Measurements from ENCODE around the gene ERV3-1. TPM values are rescaled to one million over a fixed set of nuclear protein-coding genes. Genes with fewer than 3 reads are reported as not detected.

ERV3-1 gene
- total and polyA plus RNA-seq, 4 donors, result 6.0 to 168 (median 15.1) TPM

GRCh38 chr7:64996305-64996704, 10.2 kb downstream of the ERV3-1 start:
- H3K4me3 ChIP-seq, result no peak overlapping the region
- DNase-seq (no peak), ATAC-seq (ENCODE audit: insufficient read depth, low FRiP score) (no peak)
- H3K27me3 ChIP-seq (ENCODE audit: control insufficient read depth in 3 of 3, insufficient read depth in 3 of 3, low read length in 2 of 3), result no peaks in the 10 kb centered on the region
- no peak for TF ChIP-seq CTCF (IDR thresholded peaks at IDR 0.05; ENCODE audit: control extremely low read depth, extremely low read depth)
- WGBS, 2 donors, result 96 to 97% methylated on average over 2 of the region's 2 CpGs
- H3K36me3 ChIP-seq (ENCODE audit: control insufficient read depth in 4 of 4, insufficient read depth in 4 of 4, low read length in 4 of 4), result peaks cover 4 to 41% (median 14%) of the 10 kb centered on the region in 4 donors
- H3K27ac ChIP-seq (ENCODE audit: low read depth in 1 of 2, low read length in 1 of 2), result no peak overlapping the region
- peaks cover 0 to 4% (median 0%) of the 10 kb centered on the region in 5 donors for H3K4me1 ChIP-seq (ENCODE audit: control insufficient read depth in 5 of 5, insufficient read depth in 5 of 5, low read length in 5 of 5)
- H3K9me3 ChIP-seq (ENCODE audit: control insufficient read depth in 4 of 4, insufficient read depth in 3 of 4, low read length in 3 of 4), result peaks cover 0 to 44% (median 19%) of the 10 kb centered on the region in 4 donors
- no peak overlapping the region for H3K9ac ChIP-seq (ENCODE audit: insufficient read depth in 1 of 2, low read length in 2 of 2)

- no peak overlapping the region for H3K9ac ChIP-seq (ENCODE audit: insufficient read depth in 1 of 2, low read length in 2 of 2)
- H3K4me1 ChIP-seq (ENCODE audit: control insufficient read depth in 5 of 5, insufficient read depth in 5 of 5, low read length in 5 of 5), result peaks cover 0 to under 1% (median 0%) of the 10 kb centered on the region in 5 donors
- ATAC-seq (ENCODE audit: insufficient read depth, low FRiP score) (no peak), DNase-seq (no peak)
- peaks cover 7 to 47% (median 17%) of the 10 kb centered on the region in 4 donors for H3K9me3 ChIP-seq (ENCODE audit: control insufficient read depth in 4 of 4, insufficient read depth in 3 of 4, low read length in 3 of 4)
- H3K27ac ChIP-seq (ENCODE audit: low read depth in 1 of 2, low read length in 1 of 2), result no peak overlapping the region
- WGBS, 2 donors, result 92 to 97% methylated on average over 7 of the region's 7 CpGs
- H3K4me3 ChIP-seq, result no peak overlapping the region
- H3K36me3 ChIP-seq (ENCODE audit: control insufficient read depth in 4 of 4, insufficient read depth in 4 of 4, low read length in 4 of 4), result peaks cover 4 to 33% (median 9%) of the 10 kb centered on the region in 4 donors
- no peaks in the 10 kb centered on the region for H3K27me3 ChIP-seq (ENCODE audit: control insufficient read depth in 3 of 3, insufficient read depth in 3 of 3, low read length in 2 of 3)
- no peak for TF ChIP-seq CTCF (IDR thresholded peaks at IDR 0.05; ENCODE audit: control extremely low read depth, extremely low read depth)
Measured at GRCh38 chr7:64993901-64994300, 12.6 kb downstream of the ERV3-1 start.

- Histone ChIP-seq H3K27ac (ENCODE audit: low read depth in 1 of 2, low read length in 1 of 2) (no peak overlapping the region), H3K4me3 (no peak overlapping the region), H3K9me3 (ENCODE audit: control insufficient read depth in 4 of 4, insufficient read depth in 3 of 4, low read length in 3 of 4) (peaks cover 5 to 40% (median 16%) of the 10 kb centered on the region in 4 donors), H3K4me1 (ENCODE audit: control insufficient read depth in 5 of 5, insufficient read depth in 5 of 5, low read length in 5 of 5) (no peaks in the 10 kb centered on the region), H3K9ac (ENCODE audit: insufficient read depth in 1 of 2, low read length in 2 of 2) (no peak overlapping the region), H3K27me3 (ENCODE audit: control insufficient read depth in 3 of 3, insufficient read depth in 3 of 3, low read length in 2 of 3) (no peaks in the 10 kb centered on the region), H3K36me3 (ENCODE audit: control insufficient read depth in 4 of 4, insufficient read depth in 4 of 4, low read length in 4 of 4) (peaks cover 4 to 24% (median 8%) of the 10 kb centered on the region in 4 donors)
- 79 to 87% methylated on average over 5 of the region's 5 CpGs for WGBS, 2 donors
- no peak for TF ChIP-seq CTCF (IDR thresholded peaks at IDR 0.05; ENCODE audit: control extremely low read depth, extremely low read depth)
- DNase-seq, result no peak
- ATAC-seq (ENCODE audit: insufficient read depth, low FRiP score), result no peak
Measured at GRCh38 chr7:64992971-64993370, 13.5 kb downstream of the ERV3-1 start.

- whole genome bisulfite sequencing, 2 donors, result 73 to 89% methylated on average over 4 of the region's 4 CpGs
- no peak within 1 kb of the TSS for H3K4me3 ChIP-seq
- ATAC-seq (ENCODE audit: insufficient read depth, low FRiP score) (no peak), DNase-seq (no peak)
- H3K9me3 ChIP-seq (ENCODE audit: control insufficient read depth in 4 of 4, insufficient read depth in 3 of 4, low read length in 3 of 4), result peaks cover 5 to 27% (median 16%) of the 10 kb centered on the region in 4 donors
- H3K4me1 ChIP-seq (ENCODE audit: control insufficient read depth in 5 of 5, insufficient read depth in 5 of 5, low read length in 5 of 5), result no peaks in the 10 kb centered on the region
- no peak within 1 kb of the TSS for H3K27ac ChIP-seq (ENCODE audit: low read depth in 1 of 2, low read length in 1 of 2)
- no peak for TF ChIP-seq CTCF (IDR thresholded peaks at IDR 0.05; ENCODE audit: control extremely low read depth, extremely low read depth)
- H3K36me3 ChIP-seq (ENCODE audit: control insufficient read depth in 4 of 4, insufficient read depth in 4 of 4, low read length in 4 of 4), result peaks cover 4 to 26% (median 9%) of the 10 kb centered on the region in 4 donors
- H3K9ac ChIP-seq (ENCODE audit: insufficient read depth in 1 of 2, low read length in 2 of 2), result no peak within 1 kb of the TSS
- H3K27me3 ChIP-seq (ENCODE audit: control insufficient read depth in 3 of 3, insufficient read depth in 3 of 3, low read length in 2 of 3), result no peaks in the 10 kb centered on the region
Measured at GRCh38 chr7:64990936-64991335, 15.6 kb downstream of the ERV3-1 start, which contains the start of gene ZNF117. ZNF117 (minus strand) TSS chr7:64991036.

Measured in lung (tissue), 12 donors.